K562 (cell line): Measurements from ENCODE around the gene SLITRK3. TPM values are rescaled to one million over a fixed set of nuclear protein-coding genes. Genes with fewer than 3 reads are reported as not detected.

Source experiments
- ATAC-seq: fragments of 200-7000 bp; cut with Tn5 transposase; 3 replicates; pipeline ENCODE4 v1.9.1; 2020; ENCODE audit warnings: moderate library complexity
- BruUV-seq: library from RNA; stranded (reverse); fragments of 400-500 nt; replicated peaks from 2 replicates; lab custom pipeline; 2021; lab: Mats Ljungman, UMichigan
- CTCF ChIA-PET: fragments of 300-600 bp; formaldehyde crosslinking; extraction: SDS; loops from one replicate; lab custom pipeline; 2021; ENCODE audit warnings: low intra/inter-chr PET ratio; lab: Yijun Ruan, JAX
- POLR2A ChIA-PET: fragments of 300-600, 350-650 bp; sonication (Branson Sonifier 250); formaldehyde crosslinking; extraction: SDS; loops from one replicate; lab custom pipeline; 2021; ENCODE audit warnings: antibody characterized with exemption, inconsistent platforms; lab: Yijun Ruan, JAX
- DNase-seq, 4 experiments: peaks; one replicate each; pipeline versions ENCODE4 v3.0.0 to v3.0.0-alpha.2; 2011 to 2018; ENCODE audit warnings: low spot score in 3 of 4, mixed read lengths in 3 of 4; ENCODE audit errors: extremely low read depth in 1 of 4
- FAIRE-seq: peaks from 2 replicates; lab custom pipeline; 2011; peaks lifted over from hg19 to GRCh38; lab: Jason Lieb, UNC
- H2AFZ ChIP-seq: 2 replicates; pipeline ENCODE4 v1.6.0; 2011; ENCODE audit warnings: low read depth, low read length, control low read depth, inconsistent platforms
- H3K27ac ChIP-seq: fragments of 200-600 bp; 3 replicates; pipeline ENCODE4 v1.8.0; 2011; ENCODE audit warnings: low read depth, mild to moderate bottlenecking, control low read depth, inconsistent platforms, low read length, moderate library complexity, mixed read lengths; ENCODE audit errors: extremely low read depth
- H3K27me3 ChIP-seq, 2 experiments: fragments of 300-600 bp in 1 of 2; 2 replicates in 1 of 2; 3 replicates in 1 of 2; pipeline versions ENCODE4 v1.6.0 to v1.8.0; 2011; ENCODE audit warnings: inconsistent platforms in 2 of 2, low read length in 2 of 2, mild to moderate bottlenecking in 1 of 2, mixed read lengths in 1 of 2, moderate library complexity in 1 of 2; ENCODE audit not compliant: control insufficient read depth in 2 of 2, insufficient read depth in 2 of 2
- H3K36me3 ChIP-seq: fragments of 300-600 bp; 3 replicates; pipeline ENCODE4 v1.8.0; 2011; ENCODE audit warnings: mild to moderate bottlenecking, low read length, inconsistent platforms; ENCODE audit not compliant: control insufficient read depth, insufficient read depth
- H3K4me1 ChIP-seq, 2 experiments: fragments of 200-600 bp in 1 of 2; replicated peaks in 1 of 2; 2 replicates in 1 of 2; 3 replicates in 1 of 2; pipeline versions ENCODE4 v1.5.1 to v1.8.0; 2011; ENCODE audit warnings: inconsistent platforms in 2 of 2, low read length in 2 of 2, mild to moderate bottlenecking in 1 of 2, mixed read lengths in 1 of 2, moderate library complexity in 1 of 2; ENCODE audit not compliant: control insufficient read depth in 2 of 2, insufficient read depth in 2 of 2
- H3K4me2 ChIP-seq: 2 replicates; pipeline ENCODE4 v1.6.1; 2011; ENCODE audit warnings: low read length, control low read depth, inconsistent platforms, mixed read lengths; ENCODE audit not compliant: insufficient read depth
- H3K4me3 ChIP-seq: fragments of 200-600 bp; sonication (generic), shearing (Covaris generic); 2 replicates; pipeline ENCODE4 v1.5.1; 2016; ENCODE audit warnings: control low read depth, inconsistent platforms
- H3K79me2 ChIP-seq: fragments of 200-600 bp; 3 replicates; pipeline ENCODE4 v1.8.0; 2011; ENCODE audit warnings: low read length, inconsistent platforms; ENCODE audit not compliant: control insufficient read depth, insufficient read depth
- H3K9ac ChIP-seq, 2 experiments: 2 replicates each; pipeline versions ENCODE4 v1.6.0 to v1.6.1; 2011; ENCODE audit warnings: low read depth in 2 of 2, low read length in 2 of 2, control low read depth in 1 of 2, inconsistent platforms in 1 of 2, mild to moderate bottlenecking in 1 of 2, mixed read lengths in 1 of 2; ENCODE audit not compliant: insufficient read depth in 1 of 2
- H3K9me1 ChIP-seq: one replicate; pipeline ENCODE4 v1.6.0; 2011; ENCODE audit warnings: inconsistent platforms, mild to moderate bottlenecking, low read length, moderate library complexity; ENCODE audit not compliant: control insufficient read depth, insufficient read depth
- H3K9me3 ChIP-seq: replicated peaks from 2 replicates; pipeline ENCODE4 v1.5.1; 2011; ENCODE audit warnings: low read depth, low read length, inconsistent platforms; ENCODE audit not compliant: control insufficient read depth, insufficient read depth
- H4K20me1 ChIP-seq: replicated peaks from 2 replicates; pipeline ENCODE4 v1.6.1; 2011; ENCODE audit warnings: low read length, inconsistent platforms, mixed read lengths; ENCODE audit not compliant: control insufficient read depth, insufficient read depth
- ADNP ChIP-seq: fragments of 200-800 bp; sonication (Bioruptor generic); IDR thresholded peaks from 2 replicates; pipeline ENCODE4 v1.6.1; 2016; ENCODE audit warnings: missing genetic modification characterization, missing compliant biosample characterization
- E2F3 ChIP-seq: fragments of 250-450 bp; sonication (Bioruptor Pico); IDR thresholded peaks from 2 replicates; pipeline ENCODE4 v1.4.0; 2020; ENCODE audit warnings: mild to moderate bottlenecking
- ETS2 ChIP-seq: IDR thresholded peaks from 2 replicates; pipeline ENCODE4 v1.6.1; 2016; ENCODE audit warnings: borderline replicate concordance, missing genetic modification characterization, mild to moderate bottlenecking, moderate library complexity, missing compliant biosample characterization; ENCODE audit not compliant: poor library complexity, severe bottlenecking
- FOXJ2 ChIP-seq: fragments of 200-800 bp; sonication (Bioruptor generic); IDR thresholded peaks from 2 replicates; pipeline ENCODE4 v1.6.1; 2016; ENCODE audit warnings: missing genetic modification characterization, missing compliant biosample characterization
- NR2C1 ChIP-seq, 2 experiments: fragments of 450-650 bp; IDR thresholded peaks; 2 replicates each; pipeline ENCODE4 v1.6.1; 2017; ENCODE audit warnings: mild to moderate bottlenecking in 2 of 2, antibody characterized with exemption in 1 of 2, inconsistent platforms in 1 of 2, missing compliant biosample characterization in 1 of 2, missing genetic modification characterization in 1 of 2
- PRPF4 ChIP-seq: fragments of 200-400 bp; formaldehyde crosslinking; IDR thresholded peaks from one replicate; pipeline ENCODE4 v1.6.1; 2017; ENCODE audit warnings: low read length, low read depth, mild to moderate bottlenecking; ENCODE audit not compliant: insufficient read depth, poor library complexity, severe bottlenecking
- PTTG1 ChIP-seq: fragments of 450-650 bp; IDR thresholded peaks from 2 replicates; pipeline ENCODE4 v1.6.1; 2016; ENCODE audit warnings: low read depth, mild to moderate bottlenecking, missing genetic modification characterization, missing compliant biosample characterization
- SMARCA5 ChIP-seq: fragments of 450-650 bp; IDR thresholded peaks from 2 replicates; pipeline ENCODE4 v1.6.1; 2016
- STAT5A ChIP-seq: IDR thresholded peaks from 2 replicates; pipeline ENCODE4 v1.6.1; 2012; ENCODE audit warnings: low read length, inconsistent platforms, borderline replicate concordance
- WHSC1 ChIP-seq: IDR thresholded peaks from one replicate; pipeline ENCODE4 v1.6.1; 2012; ENCODE audit warnings: low read length, control low read depth, inconsistent platforms
- XRCC4 ChIP-seq: IDR thresholded peaks from one replicate; pipeline ENCODE4 v1.6.1; 2011; ENCODE audit not compliant: insufficient read depth, insufficient read length; ENCODE audit errors: extremely low read depth
- ZNF232 ChIP-seq: sonication (generic); formaldehyde crosslinking; IDR thresholded peaks from 2 replicates; pipeline ENCODE4 v1.8.0; 2022; ENCODE audit warnings: mild to moderate bottlenecking, missing genetic modification reagents
- ZNF551 ChIP-seq: fragments of 250-450 bp; sonication (Bioruptor Pico); IDR thresholded peaks from 2 replicates; pipeline ENCODE4 v1.5.0; 2021; ENCODE audit warnings: mild to moderate bottlenecking, moderate library complexity
- ZNF668 ChIP-seq: fragments of 250-450 bp; sonication (Bioruptor Pico); IDR thresholded peaks from 2 replicates; pipeline ENCODE4 v1.8.0; 2022; ENCODE audit warnings: mild to moderate bottlenecking, inconsistent platforms
- WGBS: fragments of 100-300 bp; shearing (Covaris generic); methylation state at CpG from one replicate; pipeline ENCODE4 v1.1.6; 2016; ENCODE audit warnings: low coverage, mixed read lengths; ENCODE audit not compliant: insufficient coverage; ENCODE audit errors: missing lambda C conversion rate; 5-methylcytosine and 5-hydroxymethylcytosine counted together
- in situ Hi-C: fragments of 300-500 bp; cut with MboI; formaldehyde crosslinking; loops from 4 replicates; pipeline ENCODE4 v1.15.0; 2018; ENCODE audit warnings: inconsistent platforms, mixed read lengths
- intact Hi-C: fragments of 100-400 bp; cut with micrococcal nuclease; formaldehyde crosslinking; loops from 2 replicates; pipeline ENCODE4 v1.14.2; 2022
- polyA plus RNA-seq, 8 experiments: library from polyadenylated mRNA; depleted of rRNA in 4 of 8; stranded (reverse) in 5 of 8; unstranded in 3 of 8; fragments of >200 nt; fragmentation: Nextera tagmentation in 2 of 8; fragmentation: Illumina TruSeq in 1 of 8; extraction: Ambion mirVana in 2 of 8; extraction: Trizol in 1 of 8; gene quantifications; 2 replicates each; pipeline versions ENCODE4 v1.2.1 to v1.2.3, GENCODE V29; 2011 to 2014; ENCODE audit warnings: inconsistent platforms in 1 of 8, missing spikeins in 1 of 8
- total RNA-seq, 7 experiments: library from RNA; depleted of rRNA in 6 of 7; stranded (reverse); fragments of >200 nt in 6 of 7; fragmentation: Illumina TruSeq in 2 of 7; extraction: Trizol in 2 of 7; gene quantifications; 2 replicates each; pipeline versions ENCODE4 v1.2.1 to v1.2.3, GENCODE V29; 2011 to 2021; ENCODE audit warnings: low replicate concordance in 1 of 7
- TF ChIP-seq, protein P1 (sequence below): sonication (generic); formaldehyde crosslinking; IDR thresholded peaks from 2 replicates; pipeline ENCODE4 v1.8.1; 2022; ENCODE audit warnings: missing genetic modification reagents
- TF ChIP-seq, protein P2 (sequence below): fragments of 450-650 bp; IDR thresholded peaks from 2 replicates; pipeline ENCODE4 v1.6.1; 2016; ENCODE audit warnings: mild to moderate bottlenecking
- TF ChIP-seq, protein P3 (sequence below): IDR thresholded peaks from 2 replicates; pipeline ENCODE4 v1.6.1; 2011; ENCODE audit warnings: borderline replicate concordance, low read depth, mild to moderate bottlenecking, moderate library complexity, low read length; ENCODE audit not compliant: insufficient read depth, poor library complexity, severe bottlenecking

The SLITRK3 gene
- total and polyA plus RNA-seq, 9 of the 15 experiments (the other 6 are each of a cell fraction or from before 2014, with no cell fraction given) = not detected

DNA sequence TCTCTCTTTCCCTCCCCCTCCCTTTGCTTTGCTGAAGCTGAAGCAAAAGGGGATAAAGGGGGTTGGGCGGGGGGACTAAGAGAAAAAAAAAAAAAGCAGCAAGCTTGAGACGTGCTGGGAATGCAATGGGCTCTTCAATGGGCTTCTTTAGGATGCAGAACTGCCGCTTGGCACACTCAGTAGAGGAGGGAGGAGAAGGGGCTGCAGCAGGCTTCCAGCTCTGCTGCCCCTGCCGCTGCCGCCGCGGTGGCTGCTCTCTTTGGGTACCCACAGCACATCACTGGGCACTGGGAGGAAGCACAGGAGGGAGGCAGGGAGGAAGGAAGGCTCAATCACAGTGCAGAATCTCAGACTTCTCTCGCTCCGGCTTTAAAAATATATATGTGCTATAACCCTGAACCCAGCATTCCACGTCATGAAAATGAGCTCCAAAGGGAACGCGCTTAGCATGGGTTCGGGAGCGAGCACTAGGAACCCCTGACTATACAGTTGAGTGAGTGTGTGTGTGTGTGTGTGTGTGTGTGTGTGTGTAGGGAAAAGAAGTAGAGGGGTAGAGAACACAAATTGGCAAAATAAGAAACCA lies 3.5 kb downstream of the SLITRK3 start (continued):
- TF ChIP-seq PRPF4 = no peak
- TF ChIP-seq FOXJ2 (tag) = no peak
- TF ChIP-seq STAT5A = no peak
- TF ChIP-seq NR2C1 (IDR thresholded peaks at IDR 0.05) = no peak
- TF ChIP-seq NR2C1 (tag; IDR thresholded peaks at IDR 0.05) = no peak
- TF ChIP-seq ADNP (tag) = no peak

DNA sequence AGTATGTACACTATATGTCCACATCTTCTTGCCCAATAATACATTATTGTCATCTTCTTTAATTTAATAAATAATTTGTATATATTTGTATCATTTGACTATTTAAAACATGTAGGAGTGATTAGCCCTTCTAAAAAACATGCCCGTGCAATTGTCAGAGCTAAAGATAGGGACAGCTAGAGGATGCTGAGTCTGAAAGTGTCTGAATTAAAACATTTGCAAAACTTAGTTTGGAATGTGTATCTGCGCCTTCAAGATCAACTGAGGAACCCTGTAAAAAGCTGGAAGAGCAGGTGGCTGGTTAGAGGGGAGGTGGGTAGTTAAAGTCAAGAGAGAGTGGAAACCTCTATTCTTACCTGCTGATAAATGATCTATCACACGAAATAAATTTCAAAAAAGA lies 4.7 kb downstream of the SLITRK3 start:
- ATAC-seq = no peak
- Histone ChIP-seq H2AFZ (no peak overlapping the region), H3K4me3 (no peak overlapping the region), H3K27ac (no peak overlapping the region), H3K9me3 (no peaks in the 10 kb centered on the region), H3K79me2 (no peaks in the 10 kb centered on the region), H3K27me3 (no peaks in the 10 kb centered on the region; a peak in 1 of 5 replicates), H3K9ac (no peak overlapping the region), H3K9me1 (no peaks in the 10 kb centered on the region), H3K4me2 (no peak overlapping the region), H3K4me1 (no peaks in the 10 kb centered on the region), H4K20me1 (no peaks in the 10 kb centered on the region), H3K36me3 (no peaks in the 10 kb centered on the region)
- FAIRE-seq = no peak
- in situ Hi-C loops (no loop called here), intact Hi-C loops (no loop called here)
- BruUV-seq = no TSS peak
- POLR2A ChIA-PET = no interaction called here
- 0% methylated on average over 3 of the region's 3 CpGs for WGBS
- CTCF ChIA-PET = no interaction called here
- no peak for DNase-seq
- TF ChIP-seq, protein P1, sequence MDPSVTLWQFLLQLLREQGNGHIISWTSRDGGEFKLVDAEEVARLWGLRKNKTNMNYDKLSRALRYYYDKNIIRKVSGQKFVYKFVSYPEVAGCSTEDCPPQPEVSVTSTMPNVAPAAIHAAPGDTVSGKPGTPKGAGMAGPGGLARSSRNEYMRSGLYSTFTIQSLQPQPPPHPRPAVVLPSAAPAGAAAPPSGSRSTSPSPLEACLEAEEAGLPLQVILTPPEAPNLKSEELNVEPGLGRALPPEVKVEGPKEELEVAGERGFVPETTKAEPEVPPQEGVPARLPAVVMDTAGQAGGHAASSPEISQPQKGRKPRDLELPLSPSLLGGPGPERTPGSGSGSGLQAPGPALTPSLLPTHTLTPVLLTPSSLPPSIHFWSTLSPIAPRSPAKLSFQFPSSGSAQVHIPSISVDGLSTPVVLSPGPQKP (CRISPR knock-in tag) = no peak
- TF ChIP-seq WHSC1 = no peak
- no peak for TF ChIP-seq ZNF232 (CRISPR knock-in tag)
- TF ChIP-seq, protein P2, sequence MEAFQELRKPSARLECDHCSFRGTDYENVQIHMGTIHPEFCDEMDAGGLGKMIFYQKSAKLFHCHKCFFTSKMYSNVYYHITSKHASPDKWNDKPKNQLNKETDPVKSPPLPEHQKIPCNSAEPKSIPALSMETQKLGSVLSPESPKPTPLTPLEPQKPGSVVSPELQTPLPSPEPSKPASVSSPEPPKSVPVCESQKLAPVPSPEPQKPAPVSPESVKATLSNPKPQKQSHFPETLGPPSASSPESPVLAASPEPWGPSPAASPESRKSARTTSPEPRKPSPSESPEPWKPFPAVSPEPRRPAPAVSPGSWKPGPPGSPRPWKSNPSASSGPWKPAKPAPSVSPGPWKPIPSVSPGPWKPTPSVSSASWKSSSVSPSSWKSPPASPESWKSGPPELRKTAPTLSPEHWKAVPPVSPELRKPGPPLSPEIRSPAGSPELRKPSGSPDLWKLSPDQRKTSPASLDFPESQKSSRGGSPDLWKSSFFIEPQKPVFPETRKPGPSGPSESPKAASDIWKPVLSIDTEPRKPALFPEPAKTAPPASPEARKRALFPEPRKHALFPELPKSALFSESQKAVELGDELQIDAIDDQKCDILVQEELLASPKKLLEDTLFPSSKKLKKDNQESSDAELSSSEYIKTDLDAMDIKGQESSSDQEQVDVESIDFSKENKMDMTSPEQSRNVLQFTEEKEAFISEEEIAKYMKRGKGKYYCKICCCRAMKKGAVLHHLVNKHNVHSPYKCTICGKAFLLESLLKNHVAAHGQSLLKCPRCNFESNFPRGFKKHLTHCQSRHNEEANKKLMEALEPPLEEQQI = no peak
- TF ChIP-seq ZNF551 = no peak
- TF ChIP-seq, protein P3, sequence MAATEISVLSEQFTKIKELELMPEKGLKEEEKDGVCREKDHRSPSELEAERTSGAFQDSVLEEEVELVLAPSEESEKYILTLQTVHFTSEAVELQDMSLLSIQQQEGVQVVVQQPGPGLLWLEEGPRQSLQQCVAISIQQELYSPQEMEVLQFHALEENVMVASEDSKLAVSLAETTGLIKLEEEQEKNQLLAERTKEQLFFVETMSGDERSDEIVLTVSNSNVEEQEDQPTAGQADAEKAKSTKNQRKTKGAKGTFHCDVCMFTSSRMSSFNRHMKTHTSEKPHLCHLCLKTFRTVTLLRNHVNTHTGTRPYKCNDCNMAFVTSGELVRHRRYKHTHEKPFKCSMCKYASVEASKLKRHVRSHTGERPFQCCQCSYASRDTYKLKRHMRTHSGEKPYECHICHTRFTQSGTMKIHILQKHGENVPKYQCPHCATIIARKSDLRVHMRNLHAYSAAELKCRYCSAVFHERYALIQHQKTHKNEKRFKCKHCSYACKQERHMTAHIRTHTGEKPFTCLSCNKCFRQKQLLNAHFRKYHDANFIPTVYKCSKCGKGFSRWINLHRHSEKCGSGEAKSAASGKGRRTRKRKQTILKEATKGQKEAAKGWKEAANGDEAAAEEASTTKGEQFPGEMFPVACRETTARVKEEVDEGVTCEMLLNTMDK = no peak
- no peak for TF ChIP-seq XRCC4
- TF ChIP-seq PTTG1 = no peak
- no peak for TF ChIP-seq E2F3
- no peak for TF ChIP-seq ZNF668 (CRISPR knock-in tag)
- TF ChIP-seq ETS2 (tag) = no peak
- TF ChIP-seq SMARCA5 = no peak
